Thyroid gland (tissue), 4 donors: ENCODE data around the gene KRR1.
A peak's percentile ranks its signal among the peaks of the same experiment; 100 is the strongest.

ENCODE experiments used
- POLR2A ChIP-seq, 2 donors: fragments of 450-650 bp; IDR thresholded peaks; one replicate each; pipeline ENCODE4 v1.6.1; 2017; ENCODE audit warnings: antibody characterized with exemption in 2 of 2, mild to moderate bottlenecking in 2 of 2, moderate library complexity in 1 of 2
- TF ChIP-seq, protein P1 (sequence below), 6 experiments: fragments of 200-600 bp in 3 of 6; fragments of 450-650 bp in 3 of 6; sonication (generic) in 3 of 6; IDR thresholded peaks; one replicate each; pipeline ENCODE4 v1.5.1; 2016 to 2019; ENCODE audit warnings: antibody characterized with exemption in 6 of 6, mild to moderate bottlenecking in 2 of 6, inconsistent platforms in 1 of 6, moderate library complexity in 1 of 6

- TF ChIP-seq, protein P1, sequence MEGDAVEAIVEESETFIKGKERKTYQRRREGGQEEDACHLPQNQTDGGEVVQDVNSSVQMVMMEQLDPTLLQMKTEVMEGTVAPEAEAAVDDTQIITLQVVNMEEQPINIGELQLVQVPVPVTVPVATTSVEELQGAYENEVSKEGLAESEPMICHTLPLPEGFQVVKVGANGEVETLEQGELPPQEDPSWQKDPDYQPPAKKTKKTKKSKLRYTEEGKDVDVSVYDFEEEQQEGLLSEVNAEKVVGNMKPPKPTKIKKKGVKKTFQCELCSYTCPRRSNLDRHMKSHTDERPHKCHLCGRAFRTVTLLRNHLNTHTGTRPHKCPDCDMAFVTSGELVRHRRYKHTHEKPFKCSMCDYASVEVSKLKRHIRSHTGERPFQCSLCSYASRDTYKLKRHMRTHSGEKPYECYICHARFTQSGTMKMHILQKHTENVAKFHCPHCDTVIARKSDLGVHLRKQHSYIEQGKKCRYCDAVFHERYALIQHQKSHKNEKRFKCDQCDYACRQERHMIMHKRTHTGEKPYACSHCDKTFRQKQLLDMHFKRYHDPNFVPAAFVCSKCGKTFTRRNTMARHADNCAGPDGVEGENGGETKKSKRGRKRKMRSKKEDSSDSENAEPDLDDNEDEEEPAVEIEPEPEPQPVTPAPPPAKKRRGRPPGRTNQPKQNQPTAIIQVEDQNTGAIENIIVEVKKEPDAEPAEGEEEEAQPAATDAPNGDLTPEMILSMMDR (IDR thresholded peaks at IDR 0.05): no peak
- peak in 1 of 2 donors; percentile 69 for TF ChIP-seq POLR2A (IDR thresholded peaks at IDR 0.05)
Observed at GRCh38 chr12:75480469-75480949, 30.9 kb downstream of the KRR1 start, which contains the start of gene GLIPR1.
